ENCODE results near the gene SUPT20H.

DNA sequence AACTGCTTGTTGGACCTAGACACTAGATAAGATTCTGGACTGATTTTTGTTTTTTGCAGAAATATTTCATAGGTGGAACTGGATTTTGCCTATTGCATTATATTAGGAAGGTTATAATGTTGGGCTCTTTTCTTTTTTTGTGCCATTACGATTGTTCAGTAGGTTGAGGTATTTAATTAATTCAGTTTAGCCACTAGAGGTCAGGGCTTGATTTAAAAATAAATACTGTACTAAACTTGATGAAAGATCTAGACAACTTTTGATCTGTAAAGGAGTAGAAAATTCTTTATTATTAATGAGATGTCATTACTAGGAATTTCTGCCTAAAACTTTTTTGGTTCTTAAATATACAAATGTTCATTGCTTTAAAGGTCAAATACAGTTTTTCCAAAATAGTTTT is 15.2 kb upstream of the SUPT20H start:
- TF ChIP-seq, protein P1, sequence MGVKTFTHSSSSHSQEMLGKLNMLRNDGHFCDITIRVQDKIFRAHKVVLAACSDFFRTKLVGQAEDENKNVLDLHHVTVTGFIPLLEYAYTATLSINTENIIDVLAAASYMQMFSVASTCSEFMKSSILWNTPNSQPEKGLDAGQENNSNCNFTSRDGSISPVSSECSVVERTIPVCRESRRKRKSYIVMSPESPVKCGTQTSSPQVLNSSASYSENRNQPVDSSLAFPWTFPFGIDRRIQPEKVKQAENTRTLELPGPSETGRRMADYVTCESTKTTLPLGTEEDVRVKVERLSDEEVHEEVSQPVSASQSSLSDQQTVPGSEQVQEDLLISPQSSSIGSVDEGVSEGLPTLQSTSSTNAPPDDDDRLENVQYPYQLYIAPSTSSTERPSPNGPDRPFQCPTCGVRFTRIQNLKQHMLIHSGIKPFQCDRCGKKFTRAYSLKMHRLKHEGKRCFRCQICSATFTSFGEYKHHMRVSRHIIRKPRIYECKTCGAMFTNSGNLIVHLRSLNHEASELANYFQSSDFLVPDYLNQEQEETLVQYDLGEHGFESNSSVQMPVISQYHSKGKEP (tag by site-specific recombination; IDR thresholded peaks at IDR 0.05), result no peak
- TF ChIP-seq YY2 (tag by site-specific recombination; IDR thresholded peaks at IDR 0.05), result no peak
- TF ChIP-seq ZNF776 (tag by site-specific recombination; IDR thresholded peaks at IDR 0.05; ENCODE audit: borderline replicate concordance), result no peak
- TF ChIP-seq ZNF354C (tag by site-specific recombination; IDR thresholded peaks at IDR 0.05; ENCODE audit: borderline replicate concordance, low read depth), result no peak
- TF ChIP-seq SP3 (tag by site-specific recombination; IDR thresholded peaks at IDR 0.05), result no peak
- TF ChIP-seq CTCF (tag by site-specific recombination; IDR thresholded peaks at IDR 0.05), result no peak

Measured in HEK293 (cell line).